D721Med (cell line): Measurements from ENCODE around the gene MRPS11.
"Not testable (repeated sequence)": the region's sequence is repeated elsewhere in the genome, so short reads cannot be mapped to it uniquely, and the experiment has no call there.

Experiments used
- DNase-seq: peaks from one replicate; pipeline ENCODE4 v3.0.0; 2011; ENCODE audit warnings: low spot score; ENCODE audit not compliant: insufficient read length
- FAIRE-seq: peaks from 2 replicates; lab custom pipeline; 2011; peaks lifted over from hg19 to GRCh38; lab: Jason Lieb, UNC
- TF ChIP-seq, protein P1 (sequence below): IDR thresholded peaks from 2 replicates; pipeline ENCODE4 v1.5.1; 2012; ENCODE audit warnings: mild to moderate bottlenecking, control low read depth; ENCODE audit not compliant: insufficient read depth; ENCODE audit errors: missing control alignments

MRPS11 gene

GRCh38 chr15:88454867-88455810 is 12.4 kb upstream of the MRPS11 start:
- DNase-seq (peak; percentile 47), FAIRE-seq (no peak)
- TF ChIP-seq, protein P1, sequence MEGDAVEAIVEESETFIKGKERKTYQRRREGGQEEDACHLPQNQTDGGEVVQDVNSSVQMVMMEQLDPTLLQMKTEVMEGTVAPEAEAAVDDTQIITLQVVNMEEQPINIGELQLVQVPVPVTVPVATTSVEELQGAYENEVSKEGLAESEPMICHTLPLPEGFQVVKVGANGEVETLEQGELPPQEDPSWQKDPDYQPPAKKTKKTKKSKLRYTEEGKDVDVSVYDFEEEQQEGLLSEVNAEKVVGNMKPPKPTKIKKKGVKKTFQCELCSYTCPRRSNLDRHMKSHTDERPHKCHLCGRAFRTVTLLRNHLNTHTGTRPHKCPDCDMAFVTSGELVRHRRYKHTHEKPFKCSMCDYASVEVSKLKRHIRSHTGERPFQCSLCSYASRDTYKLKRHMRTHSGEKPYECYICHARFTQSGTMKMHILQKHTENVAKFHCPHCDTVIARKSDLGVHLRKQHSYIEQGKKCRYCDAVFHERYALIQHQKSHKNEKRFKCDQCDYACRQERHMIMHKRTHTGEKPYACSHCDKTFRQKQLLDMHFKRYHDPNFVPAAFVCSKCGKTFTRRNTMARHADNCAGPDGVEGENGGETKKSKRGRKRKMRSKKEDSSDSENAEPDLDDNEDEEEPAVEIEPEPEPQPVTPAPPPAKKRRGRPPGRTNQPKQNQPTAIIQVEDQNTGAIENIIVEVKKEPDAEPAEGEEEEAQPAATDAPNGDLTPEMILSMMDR, result peak; percentile 79

DNA sequence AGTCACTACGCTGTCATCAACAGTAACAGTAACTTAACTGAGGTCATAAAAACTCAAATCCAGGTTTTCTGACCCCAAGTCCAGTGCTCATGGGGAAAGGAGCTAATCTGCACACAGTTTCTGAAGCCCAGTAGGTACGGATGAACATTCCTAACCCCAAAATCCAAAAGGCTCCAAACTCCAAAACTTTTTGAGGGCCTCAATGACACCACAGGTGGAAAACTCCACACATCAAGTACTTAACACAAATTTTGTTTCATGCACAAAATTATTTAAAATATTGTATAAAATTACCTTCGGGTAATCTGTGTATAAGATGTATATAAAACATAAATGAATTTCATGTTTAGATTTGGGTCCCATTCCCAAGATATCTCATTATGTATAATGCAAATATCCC is 10.8 kb upstream of the MRPS11 start:
- TF ChIP-seq, protein P1, result no peak
- FAIRE-seq, result no peak
- no peak for DNase-seq

DNA sequence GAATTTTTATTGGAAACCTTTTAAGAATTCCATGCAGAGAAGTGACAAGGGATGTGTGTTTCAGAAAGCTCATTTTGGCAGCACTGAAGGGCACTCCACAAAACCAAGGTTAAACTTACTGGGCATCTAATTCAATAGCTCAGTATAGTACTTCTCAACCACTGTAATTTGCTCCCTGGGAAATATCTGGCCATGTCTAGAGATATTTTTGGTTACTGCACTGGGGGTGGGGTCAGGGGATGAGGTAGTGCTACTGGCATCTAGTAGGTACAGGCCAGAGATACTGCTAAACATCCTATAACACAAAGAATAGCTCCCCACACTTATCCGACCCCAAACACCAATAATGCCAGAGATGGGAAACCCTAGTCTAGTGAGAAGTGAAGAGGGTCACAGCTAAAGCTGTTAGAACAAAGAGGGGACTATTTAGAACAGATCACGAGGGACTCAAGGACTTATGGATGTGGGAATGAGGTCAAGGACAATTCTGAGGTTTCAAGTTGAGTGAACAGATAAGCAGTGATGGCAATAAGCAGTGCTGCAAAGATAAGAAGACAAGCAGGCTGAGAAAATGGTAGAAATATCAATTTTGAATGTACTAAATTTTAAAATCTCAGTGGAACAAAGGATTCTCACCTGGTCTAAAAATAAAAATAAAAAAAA is 3.5 kb upstream of the MRPS11 start:
- TF ChIP-seq, protein P1, result no peak
- FAIRE-seq, result no peak
- DNase-seq, result no peak

DNA sequence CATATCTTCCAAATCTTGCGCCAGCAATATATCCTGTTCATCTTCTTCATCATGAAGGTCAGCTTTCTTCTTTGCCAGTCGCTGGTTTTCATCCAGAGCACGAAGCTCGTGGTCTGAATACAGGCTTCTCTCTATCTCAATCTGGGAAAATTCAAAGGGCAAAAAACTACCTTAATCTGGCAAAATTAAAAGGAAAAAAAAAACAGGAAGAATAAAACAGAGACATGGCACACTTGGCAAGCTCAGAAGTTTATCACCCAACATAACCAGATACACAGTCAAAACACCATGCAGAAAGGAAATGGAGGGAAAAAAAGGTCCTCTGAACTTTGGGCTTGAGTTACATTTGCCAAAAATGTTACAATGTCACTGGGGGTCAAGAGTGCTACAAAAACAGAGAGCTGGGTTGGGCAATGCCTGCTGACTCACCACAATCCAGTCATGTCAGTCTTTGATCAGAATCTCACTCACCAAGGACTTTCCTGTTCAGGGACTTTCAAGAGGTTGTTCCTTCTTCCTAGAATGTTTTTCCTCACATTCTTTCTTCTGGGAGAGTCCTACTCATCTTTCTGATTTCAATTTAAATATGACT is 1.8 kb upstream of the MRPS11 start:
- DNase-seq (no peak), FAIRE-seq (no peak)
- TF ChIP-seq, protein P1, result no peak

- TF ChIP-seq, protein P1, result peak; percentile 38
- FAIRE-seq (no peak), DNase-seq (no peak)
These were observed 524 bp downstream of the MRPS11 start for GRCh38 chr15:88467935-88468528.

DNA sequence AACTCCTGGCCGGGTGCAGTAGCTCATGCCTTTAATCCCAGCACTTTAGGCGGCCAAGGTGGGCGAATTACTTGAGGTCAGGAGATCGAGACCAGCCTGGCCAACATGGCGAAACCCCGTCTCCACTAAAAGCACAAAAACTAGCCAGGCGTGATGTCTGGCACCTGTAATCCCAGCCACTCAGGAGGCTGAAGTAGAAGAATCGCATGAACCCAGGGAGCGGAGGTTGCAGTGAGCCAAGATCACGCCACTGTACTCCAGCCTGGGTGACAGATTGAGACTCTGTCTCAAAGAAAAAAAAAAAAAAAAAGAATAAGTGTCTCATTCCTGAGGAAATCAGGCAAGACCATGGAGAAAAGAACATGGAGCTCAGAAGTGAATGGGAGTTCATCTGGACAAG is 1.2 kb downstream of the MRPS11 start:
- not testable (repeated sequence) for DNase-seq, FAIRE-seq

GRCh38 chr15:88469321-88469720 is 1.8 kb downstream of the MRPS11 start:
- DNase-seq, result no peak
- no peak for FAIRE-seq
- TF ChIP-seq, protein P1, result no peak
